HUDEP-2 (cell line): Measurements from ENCODE around the gene ELMOD3.
"Not testable (repeated sequence)": the region's sequence is repeated elsewhere in the genome, so short reads cannot be mapped to it uniquely, and the experiment has no call there.

Experiments
- DNase-seq, 76 experiments: peaks; one replicate each; lab custom pipeline; 2025; ENCODE audit not compliant: unreplicated experiment in 76 of 76; lab: John Stamatoyannopoulos, UW

The ELMOD3 gene

GRCh38 chr2:85437488-85438200 is 83.1 kb downstream of the ELMOD3 start:
- DNase-seq = peak in 74 of 76 experiments; percentile 26 to 87 (median 75)

- DNase-seq = peak in 24 of 76 experiments; percentile 33 to 74 (median 58)
Measured at GRCh38 chr2:85438201-85439024, 83.8 kb downstream of the ELMOD3 start.

- DNase-seq = no peak
Measured at GRCh38 chr2:85439025-85439472, 84.5 kb downstream of the ELMOD3 start.

- DNase-seq = not testable (repeated sequence)
Measured at GRCh38 chr2:85439569-85439968, 85.0 kb downstream of the ELMOD3 start.

GRCh38 chr2:85439986-85440385 is 85.4 kb downstream of the ELMOD3 start:
- DNase-seq = no peak

GRCh38 chr2:85440729-85441128 is 86.2 kb downstream of the ELMOD3 start:
- no peak for DNase-seq
